Memory B cell (primary cell): ENCODE data around the gene ABCC11.
"Not testable (repeated sequence)": the region's sequence is repeated elsewhere in the genome, so short reads cannot be mapped to it uniquely, and the experiment has no call there.

Experiments used
- ATAC-seq: fragments of 150-1000 bp; cut with Tn5 transposase; 2 replicates; pipeline ENCODE4 v1.10.0; 2021; ENCODE audit warnings: low read depth, mild to moderate bottlenecking, moderate library complexity
- DNase-seq, 2 donors: peaks; one replicate each; pipeline ENCODE4 v3.0.0; 2022; ENCODE audit warnings: low spot score in 2 of 2
- H3K27ac Mint-ChIP-seq: one replicate; pipeline ENCODE4 v1.8.0; 2022; ENCODE audit warnings: mild to moderate bottlenecking, moderate library complexity, mixed read lengths
- H3K27me3 Mint-ChIP-seq: one replicate; pipeline ENCODE4 v1.8.0; 2022; ENCODE audit warnings: mixed read lengths
- H3K36me3 Mint-ChIP-seq: one replicate; pipeline ENCODE4 v1.8.0; 2022; ENCODE audit warnings: mild to moderate bottlenecking, mixed read lengths
- H3K4me1 Mint-ChIP-seq: one replicate; pipeline ENCODE4 v1.8.0; 2022; ENCODE audit warnings: mixed read lengths
- H3K4me3 Mint-ChIP-seq: one replicate; pipeline ENCODE4 v1.8.0; 2022; ENCODE audit warnings: mild to moderate bottlenecking, moderate library complexity, mixed read lengths
- H3K9me3 Mint-ChIP-seq: one replicate; pipeline ENCODE4 v1.8.0; 2022; ENCODE audit warnings: mixed read lengths

The ABCC11 gene

DNA sequence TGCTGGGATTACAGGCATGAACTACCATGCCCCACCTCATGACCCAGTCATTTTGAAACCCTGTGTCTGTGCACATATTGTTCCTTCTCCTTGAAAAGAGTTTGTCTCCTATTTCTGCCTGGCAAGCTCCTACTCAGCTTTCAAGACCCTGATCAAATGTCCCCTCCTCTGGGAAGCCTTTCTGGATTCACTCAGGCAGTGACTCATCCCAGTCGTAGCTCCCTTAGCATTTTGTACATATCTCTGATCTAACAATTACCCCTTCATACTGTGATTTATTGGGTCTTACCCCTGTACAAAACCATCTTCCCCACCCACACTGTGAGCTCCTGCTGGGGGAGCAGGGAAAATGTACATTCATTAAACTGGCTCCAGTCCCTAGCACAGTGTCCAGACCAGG lies 73.5 kb downstream of the ABCC11 start:
- H3K4me1 Mint-ChIP-seq, result no peaks in the 10 kb centered on the region
- no peak for ATAC-seq
- H3K27ac Mint-ChIP-seq, result no peak overlapping the region
- peaks cover 5% of the 10 kb centered on the region for H3K27me3 Mint-ChIP-seq
- no peak overlapping the region for H3K4me3 Mint-ChIP-seq
- no peaks in the 10 kb centered on the region for H3K9me3 Mint-ChIP-seq
- DNase-seq, result no peak
- H3K36me3 Mint-ChIP-seq, result no peaks in the 10 kb centered on the region

GRCh38 chr16:48172682-48173081 lies 74.7 kb downstream of the ABCC11 start:
- H3K27ac Mint-ChIP-seq, result no peak overlapping the region
- DNase-seq (no peak), ATAC-seq (no peak)
- H3K36me3 Mint-ChIP-seq, result no peaks in the 10 kb centered on the region
- no peaks in the 10 kb centered on the region for H3K4me1 Mint-ChIP-seq
- no peaks in the 10 kb centered on the region for H3K9me3 Mint-ChIP-seq
- H3K27me3 Mint-ChIP-seq, result peaks cover 5% of the 10 kb centered on the region
- no peak overlapping the region for H3K4me3 Mint-ChIP-seq

DNA sequence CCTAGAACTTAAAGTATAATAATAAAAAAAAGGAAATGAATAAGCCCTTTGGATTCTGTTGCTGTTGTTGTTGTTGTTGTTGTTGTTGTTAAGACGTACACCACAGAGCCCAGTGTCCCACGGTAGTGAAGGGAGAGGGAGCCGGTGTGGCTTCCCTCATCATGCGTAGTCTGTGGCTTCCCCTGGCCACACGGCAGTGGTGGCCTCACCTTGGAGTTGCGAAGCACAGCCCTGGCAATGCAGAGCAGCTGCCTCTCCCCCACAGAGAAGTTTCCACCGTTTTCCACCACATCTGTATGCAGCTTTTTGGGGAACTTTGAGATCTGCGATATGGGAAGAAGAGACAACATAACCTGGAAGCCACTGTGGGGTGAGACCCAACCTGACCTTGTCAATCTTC lies 77.4 kb downstream of the ABCC11 start:
- no peaks in the 10 kb centered on the region for H3K36me3 Mint-ChIP-seq
- H3K27me3 Mint-ChIP-seq, result no peaks in the 10 kb centered on the region
- DNase-seq, result no peak
- peaks cover 2% of the 10 kb centered on the region for H3K4me1 Mint-ChIP-seq
- no peak overlapping the region for H3K4me3 Mint-ChIP-seq
- H3K9me3 Mint-ChIP-seq, result no peaks in the 10 kb centered on the region
- H3K27ac Mint-ChIP-seq, result no peak overlapping the region
- no peak for ATAC-seq

DNA sequence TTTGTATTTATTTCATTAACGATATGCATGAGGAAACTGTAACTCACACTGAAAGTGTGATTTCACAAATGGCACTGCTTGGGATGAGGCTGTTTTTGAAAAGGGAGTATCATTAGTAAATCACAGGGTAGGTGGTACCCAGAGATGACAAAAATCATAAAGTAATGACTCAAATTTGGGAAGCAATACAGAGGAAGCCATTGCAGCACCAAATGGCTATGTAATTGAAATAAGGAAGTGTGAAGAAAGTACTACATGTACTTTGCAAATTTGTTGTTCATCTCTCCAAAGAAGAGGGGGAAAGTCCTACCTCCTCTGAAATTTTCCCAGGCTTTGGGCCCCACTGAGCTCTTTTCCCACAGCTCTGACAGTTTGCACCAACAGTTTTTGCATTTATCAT lies 79.3 kb downstream of the ABCC11 start:
- Mint-ChIP-seq H3K36me3 (no peaks in the 10 kb centered on the region), H3K27ac (no peak overlapping the region), H3K4me1 (peaks cover 4% of the 10 kb centered on the region), H3K9me3 (no peaks in the 10 kb centered on the region), H3K4me3 (no peak overlapping the region), H3K27me3 (no peaks in the 10 kb centered on the region)
- DNase-seq (no peak), ATAC-seq (no peak)

DNA sequence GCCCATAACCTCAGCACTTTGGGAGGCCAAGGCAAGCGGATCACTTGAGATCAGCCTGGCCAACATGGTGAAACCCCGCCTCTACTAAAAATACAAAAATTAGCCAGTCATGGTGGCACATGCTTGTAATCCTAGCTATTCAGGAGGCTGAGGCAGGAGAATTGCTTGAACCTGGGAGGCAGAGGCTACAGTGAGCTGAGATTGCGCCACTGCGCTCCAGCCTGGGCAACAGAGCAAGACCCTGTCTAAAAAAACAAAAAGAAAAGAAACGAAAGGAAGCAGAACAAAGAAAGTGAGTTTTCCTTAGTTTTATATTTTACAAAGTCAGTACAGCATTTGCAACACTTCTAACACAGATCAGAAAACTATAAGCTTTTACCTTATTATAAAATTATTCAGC lies 80.7 kb downstream of the ABCC11 start:
- H3K36me3 Mint-ChIP-seq, ATAC-seq, H3K27me3 Mint-ChIP-seq, H3K9me3 Mint-ChIP-seq, DNase-seq, H3K27ac Mint-ChIP-seq, H3K4me3 Mint-ChIP-seq, H3K4me1 Mint-ChIP-seq: not testable (repeated sequence)

DNA sequence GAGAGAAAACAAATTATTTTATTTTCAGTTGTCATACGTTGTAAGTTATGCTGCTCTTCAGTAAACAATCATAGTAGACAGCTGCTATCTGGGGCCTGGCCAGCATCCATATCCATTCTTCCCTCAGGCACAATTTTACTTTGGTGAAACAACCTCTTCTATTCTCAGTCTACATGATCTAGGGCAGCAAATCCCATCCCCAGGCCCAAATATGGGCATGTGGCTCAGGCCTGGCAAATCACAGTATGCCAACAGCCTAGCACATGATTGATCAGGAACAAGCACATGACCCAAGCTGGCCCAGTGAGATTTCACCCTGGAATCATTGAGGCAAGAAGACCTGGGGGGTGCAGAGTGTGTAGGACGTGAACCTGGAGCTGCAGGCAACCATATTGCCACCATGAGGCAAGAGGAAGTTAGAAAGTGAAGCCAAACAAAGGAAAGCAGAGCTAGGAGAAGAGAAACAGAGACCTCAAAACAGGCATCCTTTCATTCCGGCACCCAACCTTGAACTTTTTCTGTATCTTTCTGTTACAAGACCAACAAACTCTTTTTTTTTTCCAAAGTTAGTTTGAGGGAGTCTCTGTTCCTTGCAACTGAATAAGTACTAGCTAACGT lies 81.3 kb downstream of the ABCC11 start:
- H3K9me3 Mint-ChIP-seq, result no peaks in the 10 kb centered on the region
- H3K4me1 Mint-ChIP-seq, result peaks cover 4% of the 10 kb centered on the region
- H3K27me3 Mint-ChIP-seq, result no peaks in the 10 kb centered on the region
- DNase-seq (no peak), ATAC-seq (no peak)
- no peak overlapping the region for H3K4me3 Mint-ChIP-seq
- H3K27ac Mint-ChIP-seq, result no peak overlapping the region
- no peaks in the 10 kb centered on the region for H3K36me3 Mint-ChIP-seq

DNA sequence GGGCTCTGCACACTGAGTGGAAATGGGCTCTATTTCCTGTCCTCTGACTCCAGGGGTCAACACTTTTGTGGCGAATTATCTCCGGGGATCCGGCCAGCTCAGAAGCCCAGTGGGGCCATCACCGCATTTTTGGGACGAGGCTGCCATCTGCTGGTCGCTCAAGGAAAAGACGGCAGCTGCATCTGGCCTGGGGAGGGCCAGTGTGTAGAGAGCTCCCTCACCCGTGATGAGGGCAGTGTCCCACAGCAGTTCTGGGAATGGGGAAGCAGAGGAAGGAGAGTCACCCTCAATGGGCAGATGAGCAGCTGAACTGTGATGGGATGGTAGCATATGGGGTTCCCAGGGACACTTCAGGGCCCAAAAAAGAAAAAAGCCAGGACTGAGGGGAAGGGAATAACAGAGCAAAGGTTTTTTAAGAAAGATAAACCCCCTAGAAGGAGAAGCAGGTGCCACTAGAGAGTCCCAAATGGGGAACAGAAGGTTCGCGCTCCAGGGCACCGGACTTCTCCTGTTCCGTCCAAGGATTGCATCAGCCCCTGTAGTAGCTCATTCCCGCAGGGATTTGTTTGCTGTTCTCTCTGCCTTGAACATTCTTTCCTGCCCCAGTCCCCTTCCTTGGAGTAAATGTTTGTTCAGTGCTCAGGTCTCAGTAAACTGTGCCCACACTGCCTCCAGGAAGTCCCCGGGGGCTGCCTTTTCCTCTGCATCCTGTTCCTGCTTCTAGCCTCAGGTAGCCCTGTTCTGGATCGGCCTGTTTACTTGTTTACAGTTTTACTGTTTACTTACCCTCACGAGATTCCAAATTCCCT lies 82.2 kb downstream of the ABCC11 start:
- peak; percentile 83 for ATAC-seq
- no peaks in the 10 kb centered on the region for H3K36me3 Mint-ChIP-seq
- peak; percentile 65 to 72 for DNase-seq
- H3K4me3 Mint-ChIP-seq, result no peak overlapping the region
- no peaks in the 10 kb centered on the region for H3K9me3 Mint-ChIP-seq
- no peak overlapping the region for H3K27ac Mint-ChIP-seq
- peaks cover 4% of the 10 kb centered on the region for H3K4me1 Mint-ChIP-seq
- H3K27me3 Mint-ChIP-seq, result no peaks in the 10 kb centered on the region

- no peak for ATAC-seq
- H3K4me3 Mint-ChIP-seq, result no peak overlapping the region
Observed at GRCh38 chr16:48162839-48163410, 84.4 kb downstream of the ABCC11 start.

DNA sequence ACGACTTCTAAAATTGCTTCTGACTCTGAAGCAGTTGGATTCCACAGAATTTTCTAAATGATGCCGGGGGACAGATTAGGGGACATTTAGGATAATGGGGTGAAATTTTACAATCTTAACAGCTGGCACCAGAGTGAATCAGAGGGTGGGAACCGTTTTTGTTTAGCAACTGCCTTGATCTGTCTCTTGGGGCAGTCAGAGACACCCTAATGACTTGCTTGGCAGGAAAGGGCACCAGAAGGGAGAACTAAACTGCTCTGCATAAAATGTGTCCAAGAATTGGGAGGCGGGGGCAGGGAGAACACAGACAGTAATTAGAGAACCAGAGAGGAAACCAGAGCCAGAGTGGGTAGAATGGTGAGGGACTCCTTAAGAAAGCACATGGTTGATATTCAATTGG lies 85.4 kb downstream of the ABCC11 start:
- ATAC-seq (no peak), DNase-seq (no peak)
- H3K27me3 Mint-ChIP-seq, result no peaks in the 10 kb centered on the region
- H3K4me1 Mint-ChIP-seq, result peaks cover 4% of the 10 kb centered on the region
- H3K36me3 Mint-ChIP-seq, result no peaks in the 10 kb centered on the region
- H3K9me3 Mint-ChIP-seq, result no peaks in the 10 kb centered on the region
- H3K27ac Mint-ChIP-seq, result no peak overlapping the region
- no peak overlapping the region for H3K4me3 Mint-ChIP-seq

More at GRCh38 chr16:48162839-48163410, 84.4 kb downstream of the ABCC11 start:
- H3K27me3 Mint-ChIP-seq, result no peaks in the 10 kb centered on the region
- DNase-seq, result no peak
- no peaks in the 10 kb centered on the region for H3K9me3 Mint-ChIP-seq
- H3K27ac Mint-ChIP-seq, result no peak overlapping the region
- H3K36me3 Mint-ChIP-seq, result no peaks in the 10 kb centered on the region
- peaks cover 4% of the 10 kb centered on the region for H3K4me1 Mint-ChIP-seq

- H3K36me3 Mint-ChIP-seq, result no peaks in the 10 kb centered on the region
- H3K9me3 Mint-ChIP-seq, result no peaks in the 10 kb centered on the region
- no peak overlapping the region for H3K4me3 Mint-ChIP-seq
- ATAC-seq, result no peak
- DNase-seq, result no peak
- no peak overlapping the region for H3K27ac Mint-ChIP-seq
- peaks cover 4% of the 10 kb centered on the region for H3K4me1 Mint-ChIP-seq
- no peaks in the 10 kb centered on the region for H3K27me3 Mint-ChIP-seq
Observed at GRCh38 chr16:48160575-48160974, 86.8 kb downstream of the ABCC11 start.

DNA sequence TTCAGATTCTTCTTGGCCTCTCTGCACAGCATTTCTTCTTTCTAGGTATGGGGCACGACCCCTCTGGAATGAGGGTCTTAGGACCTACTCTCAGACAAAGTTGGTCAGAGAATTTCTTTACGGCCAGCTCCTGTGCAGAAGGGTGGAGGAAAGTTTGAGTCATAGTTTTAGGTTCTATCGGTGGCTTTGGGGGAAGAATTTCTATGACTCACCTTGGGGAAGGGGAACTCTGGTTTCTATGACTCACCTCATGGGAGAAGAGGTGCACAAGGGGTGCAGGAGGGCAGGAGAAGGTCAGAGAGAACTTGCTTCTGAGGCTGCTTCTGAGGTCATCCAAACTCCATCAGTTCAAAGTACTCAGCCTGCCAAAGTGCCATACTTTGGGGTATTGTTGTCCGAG lies 89.0 kb downstream of the ABCC11 start:
- DNase-seq (no peak), ATAC-seq (no peak)
- H3K4me3 Mint-ChIP-seq, result no peak overlapping the region
- H3K36me3 Mint-ChIP-seq, result no peaks in the 10 kb centered on the region
- H3K4me1 Mint-ChIP-seq, result no peaks in the 10 kb centered on the region
- no peaks in the 10 kb centered on the region for H3K9me3 Mint-ChIP-seq
- H3K27me3 Mint-ChIP-seq, result no peaks in the 10 kb centered on the region
- no peak overlapping the region for H3K27ac Mint-ChIP-seq

GRCh38 chr16:48157794-48158193 lies 89.5 kb downstream of the ABCC11 start:
- Mint-ChIP-seq H3K4me3 (no peak overlapping the region), H3K27me3 (no peaks in the 10 kb centered on the region), H3K27ac (no peak overlapping the region), H3K4me1 (no peaks in the 10 kb centered on the region), H3K9me3 (no peaks in the 10 kb centered on the region), H3K36me3 (no peaks in the 10 kb centered on the region)
- DNase-seq (no peak), ATAC-seq (no peak)

GRCh38 chr16:48157302-48157701 lies 90.0 kb downstream of the ABCC11 start:
- no peaks in the 10 kb centered on the region for H3K4me1 Mint-ChIP-seq
- no peak overlapping the region for H3K4me3 Mint-ChIP-seq
- ATAC-seq (no peak), DNase-seq (no peak)
- H3K27ac Mint-ChIP-seq, result no peak overlapping the region
- H3K36me3 Mint-ChIP-seq, result no peaks in the 10 kb centered on the region
- no peaks in the 10 kb centered on the region for H3K9me3 Mint-ChIP-seq
- no peaks in the 10 kb centered on the region for H3K27me3 Mint-ChIP-seq

DNA sequence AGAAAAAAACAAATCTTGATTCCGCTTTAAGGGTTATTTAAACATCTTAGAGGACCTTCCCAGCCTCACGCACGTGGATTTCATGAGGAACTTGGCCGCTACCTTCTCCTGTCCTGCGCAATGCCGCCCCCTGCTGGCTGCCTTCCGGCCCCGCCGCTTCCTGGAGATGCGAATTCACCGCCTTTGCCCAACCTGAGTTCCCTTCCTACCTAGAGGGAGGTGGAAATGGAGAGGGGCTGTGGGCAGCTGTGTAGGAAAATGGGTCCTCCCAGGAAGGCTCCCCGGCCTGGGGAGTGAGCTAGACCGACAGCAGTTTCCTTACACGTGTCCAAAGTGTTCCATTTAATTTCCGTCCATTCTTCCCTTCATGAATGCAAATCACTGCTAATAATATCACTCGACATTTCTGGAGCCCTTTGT lies 90.5 kb downstream of the ABCC11 start:
- DNase-seq (peak; percentile 84 to 88), ATAC-seq (peak; percentile 92)
- Mint-ChIP-seq H3K27me3 (no peaks in the 10 kb centered on the region), H3K27ac (no peak overlapping the region), H3K9me3 (no peaks in the 10 kb centered on the region), H3K4me1 (no peaks in the 10 kb centered on the region), H3K36me3 (no peaks in the 10 kb centered on the region), H3K4me3 (no peak overlapping the region)
